Measurements from ENCODE around the gene TNS1.
"Not testable (repeated sequence)": the region's sequence is repeated elsewhere in the genome, so short reads cannot be mapped to it uniquely, and the experiment has no call there.

The TNS1 gene

GRCh38 chr2:217820091-217820819, 182.5 kb downstream of the TNS1 start:
- no peak overlapping the region for H3K4me3 Mint-ChIP-seq
- no peaks in the 10 kb centered on the region for H3K9me3 Mint-ChIP-seq
- no peaks in the 10 kb centered on the region for H3K27me3 Mint-ChIP-seq
- no peaks in the 10 kb centered on the region for H3K36me3 Mint-ChIP-seq (ENCODE audit: low read depth)
- ATAC-seq (no peak), DNase-seq (no peak)
- no peak overlapping the region for H3K27ac Mint-ChIP-seq
- H3K4me1 Mint-ChIP-seq = no peaks in the 10 kb centered on the region

DNA sequence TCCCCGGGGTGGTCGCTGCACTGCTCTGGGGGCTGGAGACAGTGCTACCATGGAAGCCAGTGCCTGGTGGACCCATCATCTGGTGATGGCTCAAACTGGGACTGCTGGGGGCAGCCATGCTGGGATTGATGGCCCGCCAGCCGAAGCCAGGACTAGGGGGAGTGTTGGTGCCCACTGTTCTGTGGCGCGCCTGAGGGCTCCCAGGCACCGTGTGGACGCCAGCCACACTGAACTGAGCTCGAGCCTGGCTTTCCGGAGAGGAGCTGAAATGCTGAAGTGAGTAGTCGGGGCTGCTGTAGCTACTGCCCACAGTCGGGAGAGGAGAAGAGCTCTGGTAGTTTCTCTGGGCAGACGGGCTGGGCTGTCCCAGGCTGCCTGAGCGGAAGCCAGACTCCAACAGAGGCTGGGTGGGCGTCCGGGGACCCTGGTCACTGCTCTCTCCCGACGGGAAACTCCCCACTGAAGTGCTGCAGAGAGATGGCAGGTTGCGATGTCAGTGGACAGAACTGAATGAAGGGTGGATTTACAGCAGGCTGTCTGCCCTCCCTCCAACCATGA, 184.4 kb downstream of the TNS1 start:
- H3K9me3 Mint-ChIP-seq = no peaks in the 10 kb centered on the region
- DNase-seq (no peak), ATAC-seq (no peak)
- H3K4me1 Mint-ChIP-seq = no peaks in the 10 kb centered on the region
- H3K27me3 Mint-ChIP-seq = no peaks in the 10 kb centered on the region
- H3K27ac Mint-ChIP-seq = no peak overlapping the region
- H3K36me3 Mint-ChIP-seq (ENCODE audit: low read depth) = no peaks in the 10 kb centered on the region
- H3K4me3 Mint-ChIP-seq = no peak overlapping the region

- no peaks in the 10 kb centered on the region for H3K27me3 Mint-ChIP-seq
Observed at GRCh38 chr2:217817466-217818292, 185.1 kb downstream of the TNS1 start.

DNA sequence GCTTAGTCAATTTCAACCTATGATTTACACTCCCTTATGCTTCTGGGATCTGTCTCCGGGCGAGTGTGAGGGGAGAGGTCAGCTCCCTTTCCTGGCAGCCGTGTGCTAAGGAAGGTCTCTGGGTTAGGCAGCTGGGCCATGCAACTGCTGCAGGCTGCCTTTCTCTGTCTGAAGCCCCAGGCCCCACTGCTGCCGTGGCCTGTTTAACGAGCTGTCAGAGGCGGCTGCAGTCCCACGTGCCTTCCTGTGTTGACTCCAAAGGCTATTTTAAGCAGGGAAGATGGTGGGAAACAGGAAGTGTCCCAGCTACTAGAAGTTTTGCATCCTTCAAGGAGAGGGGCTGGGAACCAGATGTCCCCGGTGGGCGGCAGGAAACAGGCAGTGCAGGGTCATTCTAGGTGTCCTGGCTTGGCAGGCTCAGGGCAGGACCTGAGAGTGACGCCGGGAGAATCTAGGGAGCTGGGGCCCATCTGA, 186.4 kb downstream of the TNS1 start:
- Mint-ChIP-seq H3K4me1 (no peaks in the 10 kb centered on the region), H3K27me3 (no peaks in the 10 kb centered on the region), H3K36me3 (ENCODE audit: low read depth) (no peaks in the 10 kb centered on the region), H3K4me3 (no peak overlapping the region), H3K27ac (no peak overlapping the region), H3K9me3 (no peaks in the 10 kb centered on the region)
- ATAC-seq = no peak
- no peak for DNase-seq

More at GRCh38 chr2:217817466-217818292, 185.1 kb downstream of the TNS1 start:
- Mint-ChIP-seq H3K9me3 (no peaks in the 10 kb centered on the region), H3K36me3 (ENCODE audit: low read depth) (no peaks in the 10 kb centered on the region), H3K4me3 (no peak overlapping the region), H3K27ac (no peak overlapping the region), H3K4me1 (no peaks in the 10 kb centered on the region)
- ATAC-seq (no peak), DNase-seq (no peak)

GRCh38 chr2:217813828-217814227, 189.0 kb downstream of the TNS1 start:
- no peaks in the 10 kb centered on the region for H3K36me3 Mint-ChIP-seq (ENCODE audit: low read depth)
- DNase-seq (no peak), ATAC-seq (no peak)
- peaks cover 1% of the 10 kb centered on the region for H3K27me3 Mint-ChIP-seq
- no peak overlapping the region for H3K27ac Mint-ChIP-seq
- H3K9me3 Mint-ChIP-seq = no peaks in the 10 kb centered on the region
- no peak overlapping the region for H3K4me3 Mint-ChIP-seq
- no peaks in the 10 kb centered on the region for H3K4me1 Mint-ChIP-seq

DNA sequence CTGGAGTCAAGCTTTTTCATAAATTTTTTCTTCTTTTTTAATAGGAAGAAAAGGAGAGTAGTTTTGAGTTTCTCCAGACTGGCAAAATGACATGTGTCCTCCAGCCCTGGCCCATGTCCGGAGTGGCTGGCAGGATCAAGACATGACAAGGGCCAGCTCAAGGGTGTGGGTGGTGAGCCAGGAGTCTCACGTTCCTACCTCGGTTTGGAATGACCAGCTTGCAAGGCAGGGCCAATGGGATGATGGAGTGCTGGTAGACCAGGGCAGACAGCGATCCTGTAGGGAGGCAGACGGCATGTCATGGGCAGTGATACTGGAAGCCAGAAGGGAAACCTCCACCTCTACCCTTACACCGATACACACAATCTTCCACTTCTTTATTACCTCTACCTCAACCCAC, 190.6 kb downstream of the TNS1 start:
- H3K27ac Mint-ChIP-seq = no peak overlapping the region
- H3K27me3 Mint-ChIP-seq = peaks cover 1% of the 10 kb centered on the region
- H3K4me3 Mint-ChIP-seq = no peak overlapping the region
- no peak for DNase-seq
- H3K36me3 Mint-ChIP-seq (ENCODE audit: low read depth) = no peaks in the 10 kb centered on the region
- no peaks in the 10 kb centered on the region for H3K4me1 Mint-ChIP-seq
- no peak for ATAC-seq
- no peaks in the 10 kb centered on the region for H3K9me3 Mint-ChIP-seq

- Mint-ChIP-seq H3K4me3 (no peak overlapping the region), H3K4me1 (no peaks in the 10 kb centered on the region), H3K36me3 (ENCODE audit: low read depth) (no peaks in the 10 kb centered on the region), H3K27ac (no peak overlapping the region), H3K9me3 (no peaks in the 10 kb centered on the region), H3K27me3 (peaks cover 1% of the 10 kb centered on the region)
- ATAC-seq (no peak), DNase-seq (no peak)
Observed at GRCh38 chr2:217810260-217810659, 192.5 kb downstream of the TNS1 start.

GRCh38 chr2:217809736-217810135, 193.1 kb downstream of the TNS1 start:
- H3K9me3 Mint-ChIP-seq = no peaks in the 10 kb centered on the region
- H3K4me3 Mint-ChIP-seq = no peak overlapping the region
- no peaks in the 10 kb centered on the region for H3K36me3 Mint-ChIP-seq (ENCODE audit: low read depth)
- H3K27me3 Mint-ChIP-seq = peaks cover 1% of the 10 kb centered on the region
- no peaks in the 10 kb centered on the region for H3K4me1 Mint-ChIP-seq
- ATAC-seq (no peak), DNase-seq (no peak)
- no peak overlapping the region for H3K27ac Mint-ChIP-seq

GRCh38 chr2:217808967-217809366, 193.8 kb downstream of the TNS1 start:
- H3K27me3 Mint-ChIP-seq; H3K4me1 Mint-ChIP-seq; H3K36me3 Mint-ChIP-seq (ENCODE audit: low read depth); H3K4me3 Mint-ChIP-seq; H3K27ac Mint-ChIP-seq; ATAC-seq; H3K9me3 Mint-ChIP-seq; DNase-seq: not testable (repeated sequence)

GRCh38 chr2:217808326-217808725, 194.5 kb downstream of the TNS1 start:
- H3K4me3 Mint-ChIP-seq = no peak overlapping the region
- no peaks in the 10 kb centered on the region for H3K9me3 Mint-ChIP-seq
- no peaks in the 10 kb centered on the region for H3K4me1 Mint-ChIP-seq

DNA sequence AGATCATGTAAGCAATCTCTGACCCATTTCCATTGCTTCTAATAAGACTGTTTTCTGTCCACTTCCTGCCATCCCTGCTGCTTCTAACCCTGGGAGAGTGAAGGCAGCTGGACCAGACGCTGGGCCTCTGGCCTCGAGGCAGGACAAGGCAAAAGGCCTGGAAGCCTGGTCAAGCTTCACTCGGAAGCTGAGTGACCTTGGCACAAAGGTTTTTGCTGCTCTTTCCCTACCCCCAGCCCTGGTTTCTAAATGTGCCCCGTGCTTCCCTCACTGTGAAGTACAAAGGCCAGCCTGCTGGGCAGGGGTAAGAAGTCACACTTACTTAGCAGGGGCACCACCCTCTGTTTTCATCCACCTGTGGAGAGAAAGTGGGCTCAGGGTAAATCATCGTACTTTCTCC, 195.0 kb downstream of the TNS1 start:
- no peak overlapping the region for H3K4me3 Mint-ChIP-seq
- peaks cover 1% of the 10 kb centered on the region for H3K27me3 Mint-ChIP-seq
- no peak overlapping the region for H3K27ac Mint-ChIP-seq
- H3K36me3 Mint-ChIP-seq (ENCODE audit: low read depth) = no peaks in the 10 kb centered on the region
- H3K4me1 Mint-ChIP-seq = no peaks in the 10 kb centered on the region
- H3K9me3 Mint-ChIP-seq = no peaks in the 10 kb centered on the region
- ATAC-seq (no peak), DNase-seq (no peak)

More at GRCh38 chr2:217808326-217808725, 194.5 kb downstream of the TNS1 start:
- ATAC-seq (no peak), DNase-seq (no peak)
- H3K27me3 Mint-ChIP-seq = peaks cover 1% of the 10 kb centered on the region
- no peaks in the 10 kb centered on the region for H3K36me3 Mint-ChIP-seq (ENCODE audit: low read depth)
- H3K27ac Mint-ChIP-seq = no peak overlapping the region

GRCh38 chr2:217807025-217807424, 195.8 kb downstream of the TNS1 start:
- no peak overlapping the region for H3K4me3 Mint-ChIP-seq
- H3K27ac Mint-ChIP-seq = no peak overlapping the region
- DNase-seq = no peak
- H3K36me3 Mint-ChIP-seq (ENCODE audit: low read depth) = no peaks in the 10 kb centered on the region
- no peaks in the 10 kb centered on the region for H3K9me3 Mint-ChIP-seq
- H3K4me1 Mint-ChIP-seq = no peaks in the 10 kb centered on the region
- peaks cover 1% of the 10 kb centered on the region for H3K27me3 Mint-ChIP-seq
- no peak for ATAC-seq

DNA sequence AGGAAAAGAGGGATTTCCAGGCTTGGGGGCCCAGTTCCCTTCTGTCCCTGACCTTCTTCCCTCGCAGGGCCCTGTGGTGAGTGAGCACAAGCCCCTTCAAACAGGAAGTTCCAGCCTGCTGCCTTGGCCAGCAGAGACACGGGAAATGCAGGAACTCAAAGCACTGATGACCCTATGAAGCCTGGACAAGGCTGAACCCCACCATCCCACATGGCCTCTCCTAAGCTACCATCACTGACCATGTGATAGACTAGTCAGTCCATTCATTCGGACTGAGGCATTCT, 196.4 kb downstream of the TNS1 start:
- H3K4me3 Mint-ChIP-seq = no peak overlapping the region

DNA sequence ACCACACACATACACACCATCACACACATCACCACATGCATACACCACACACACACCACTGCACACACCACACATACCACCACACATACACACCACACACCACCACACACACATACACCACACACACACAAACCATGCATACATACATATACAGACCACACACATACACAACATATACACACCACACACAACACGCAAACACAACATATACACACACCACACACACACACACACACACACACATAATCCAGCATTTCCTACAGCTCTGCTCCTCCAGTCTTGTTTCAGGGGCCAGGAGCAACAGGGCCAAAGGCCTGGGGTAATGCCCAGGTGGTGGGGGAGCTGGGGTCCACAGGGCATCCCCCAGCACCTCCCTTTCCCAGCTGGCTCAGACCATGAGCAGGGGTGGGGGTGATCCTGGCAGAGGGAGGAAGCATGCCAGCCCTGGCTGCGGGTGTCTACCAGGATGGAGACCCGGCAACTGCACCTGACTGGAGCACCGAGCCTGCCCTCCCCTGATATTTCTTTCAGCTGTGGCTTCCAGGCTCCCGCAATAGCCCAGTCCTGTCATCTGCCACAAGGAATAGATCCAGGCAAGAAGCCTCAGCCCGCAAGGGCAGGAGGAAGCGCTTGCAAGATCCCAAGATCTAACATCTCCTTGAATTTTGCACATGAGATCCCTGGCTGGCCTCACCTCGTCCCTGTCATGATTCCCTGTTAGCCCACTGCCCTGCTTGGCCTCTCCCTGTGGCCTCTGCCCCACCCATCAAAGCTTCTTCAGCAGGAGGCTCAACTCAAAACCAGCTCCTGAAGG, 196.9 kb downstream of the TNS1 start:
- ATAC-seq (no peak), DNase-seq (no peak)
- Mint-ChIP-seq H3K36me3 (ENCODE audit: low read depth) (no peaks in the 10 kb centered on the region), H3K9me3 (no peaks in the 10 kb centered on the region), H3K4me3 (no peak overlapping the region), H3K27ac (no peak overlapping the region), H3K27me3 (peaks cover 1% of the 10 kb centered on the region), H3K4me1 (no peaks in the 10 kb centered on the region)

More for the DNA sequence above, 196.4 kb downstream of the TNS1 start:
- no peak for DNase-seq
- H3K27me3 Mint-ChIP-seq = peaks cover 1% of the 10 kb centered on the region
- ATAC-seq = no peak
- no peaks in the 10 kb centered on the region for H3K9me3 Mint-ChIP-seq
- no peaks in the 10 kb centered on the region for H3K36me3 Mint-ChIP-seq (ENCODE audit: low read depth)
- no peaks in the 10 kb centered on the region for H3K4me1 Mint-ChIP-seq
- no peak overlapping the region for H3K27ac Mint-ChIP-seq
